Activated CD4-positive, alpha-beta T cell treated with anti-CD3 and anti-CD28 coated beads for 36 hours (primary cell): ENCODE measurements around the gene KLHL18. TPM values are rescaled to one million over a fixed set of nuclear protein-coding genes. Genes with fewer than 3 reads are reported as not detected.
"Not testable (repeated sequence)": the region's sequence is repeated elsewhere in the genome, so short reads cannot be mapped to it uniquely, and the experiment has no call there.

ENCODE experiments used
- ATAC-seq: fragments of 200-7000 bp; cut with Tn5 transposase; one replicate; pipeline ENCODE4 v1.10.0; 2021; ENCODE audit warnings: mild to moderate bottlenecking, moderate library complexity
- CTCF ChIA-PET: fragments of 350-600 bp; sonication (Branson Sonifier 250); formaldehyde crosslinking; loops from one replicate; lab custom pipeline; 2021; ENCODE audit warnings: antibody characterized with exemption; lab: Charles Lee
- POLR2A ChIA-PET: fragments of 350-600 bp; sonication (Branson Sonifier 250); formaldehyde crosslinking; loops from one replicate; lab custom pipeline; 2021; ENCODE audit warnings: antibody characterized with exemption, inconsistent platforms; lab: Charles Lee
- DNase-seq: peaks from one replicate; pipeline ENCODE4 v3.0.0-alpha.2; 2020
- H3K27ac Mint-ChIP-seq: one replicate; pipeline ENCODE4 v1.8.0; 2021; ENCODE audit warnings: mixed read lengths
- H3K27me3 Mint-ChIP-seq: one replicate; pipeline ENCODE4 v1.8.0; 2021; ENCODE audit warnings: mixed read lengths
- H3K36me3 Mint-ChIP-seq: one replicate; pipeline ENCODE4 v1.8.0; 2021; ENCODE audit warnings: low read depth, mixed read lengths
- H3K4me1 Mint-ChIP-seq: one replicate; pipeline ENCODE4 v1.8.0; 2021; ENCODE audit warnings: mixed read lengths
- H3K4me3 Mint-ChIP-seq: one replicate; pipeline ENCODE4 v1.8.0; 2021; ENCODE audit warnings: mild to moderate bottlenecking, moderate library complexity, mixed read lengths
- H3K9me3 Mint-ChIP-seq: one replicate; pipeline ENCODE4 v1.8.0; 2021; ENCODE audit warnings: low read depth, mixed read lengths
- intact Hi-C, 2 experiments: fragments of 100-400 bp; cut with DNase I in 1 of 2; cut with micrococcal nuclease in 1 of 2; formaldehyde crosslinking; loops; one replicate each; pipeline versions ENCODE4 v1.14.2 to v1.15.1; 2022 to 2024; cut with DNase I, micrococcal nuclease
- total RNA-seq, 2 experiments: library from RNA; stranded (reverse); gene quantifications; one replicate each; pipeline ENCODE4 v1.2.3, GENCODE V29; 2021

Gene KLHL18
- total RNA-seq, 2 experiments from 2014 or later, result 19.0 to 22.4 TPM

- ATAC-seq, result no peak
- ChIA-PET POLR2A (no interaction called here), CTCF (interaction anchor here (0.6 to 0.7 kb wide), 2 partner anchors 39 to 145 kb away, joined by 3 to 5 read pairs; no protein-coding TSS in a partner anchor)
- H3K27ac Mint-ChIP-seq, result no peak overlapping the region
- peaks cover 41% of the 10 kb centered on the region for H3K4me1 Mint-ChIP-seq
- DNase-seq, result no peak
- no peak overlapping the region for H3K4me3 Mint-ChIP-seq
- peaks cover 19% of the 10 kb centered on the region for H3K36me3 Mint-ChIP-seq
- intact Hi-C loops, result no loop called here
- H3K9me3 Mint-ChIP-seq, result no peaks in the 10 kb centered on the region
- H3K27me3 Mint-ChIP-seq, result no peaks in the 10 kb centered on the region
Measured at GRCh38 chr3:47296562-47297302, 14.0 kb downstream of the KLHL18 start.

- H3K27ac Mint-ChIP-seq, result no peak overlapping the region
- CTCF ChIA-PET, result interaction anchor here (0.7 kb wide), 1 partner anchor 345 kb away, joined by 3 read pairs; no protein-coding TSS in a partner anchor
- POLR2A ChIA-PET, result no interaction called here
- H3K9me3 Mint-ChIP-seq, result no peaks in the 10 kb centered on the region
- DNase-seq (no peak), ATAC-seq (no peak)
- H3K4me1 Mint-ChIP-seq, result peaks cover 48% of the 10 kb centered on the region
- no peak overlapping the region for H3K4me3 Mint-ChIP-seq
- H3K27me3 Mint-ChIP-seq, result no peaks in the 10 kb centered on the region
- intact Hi-C loops, result no loop called here
- H3K36me3 Mint-ChIP-seq, result peaks cover 28% of the 10 kb centered on the region
Measured at GRCh38 chr3:47298439-47298838, 15.7 kb downstream of the KLHL18 start.

DNA sequence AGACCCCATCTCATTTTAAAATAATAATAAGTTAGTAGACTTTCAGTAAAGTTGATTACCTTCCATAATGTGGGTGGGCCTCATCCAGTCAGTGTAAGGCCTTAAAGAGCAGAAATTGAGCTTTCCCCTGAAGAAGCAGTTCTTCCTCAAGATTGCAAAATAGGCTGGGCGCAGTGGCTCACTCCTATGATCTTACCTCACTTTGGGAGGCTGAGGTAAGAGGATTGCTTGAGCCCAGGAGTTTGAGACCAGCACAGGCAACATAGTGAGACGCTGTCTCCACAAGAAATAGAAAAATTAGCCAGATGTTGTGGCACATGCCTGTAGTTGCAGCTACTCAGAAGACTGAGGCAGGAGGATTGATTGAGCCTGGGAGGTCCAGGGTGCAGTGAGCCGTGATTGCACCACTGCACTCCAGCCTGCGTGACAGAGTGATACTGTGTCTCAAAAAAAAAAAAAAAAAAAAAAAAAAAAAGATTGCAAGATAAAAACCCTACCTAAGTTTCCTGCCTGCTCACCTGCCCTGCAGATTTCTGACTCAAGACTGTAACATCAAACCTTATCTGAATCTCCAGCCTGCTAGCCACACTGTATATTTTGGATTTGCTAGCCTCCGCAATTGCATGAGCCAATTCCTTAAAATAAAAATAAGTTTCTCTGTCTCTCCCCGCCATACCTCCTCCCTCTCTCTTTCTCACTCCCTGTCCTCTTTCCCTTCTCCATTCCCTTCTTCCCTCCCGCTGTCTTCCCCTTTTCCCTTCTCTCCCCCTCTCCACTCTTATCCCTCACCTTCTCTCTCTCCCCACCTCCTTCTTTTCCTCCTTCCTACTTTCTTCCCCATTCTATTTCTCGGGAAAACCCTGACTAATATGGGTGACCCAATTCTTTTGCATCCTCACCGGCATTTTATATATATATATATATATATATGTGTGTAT, 16.9 kb downstream of the KLHL18 start:
- H3K27me3 Mint-ChIP-seq, result no peaks in the 10 kb centered on the region
- H3K36me3 Mint-ChIP-seq, result peaks cover 31% of the 10 kb centered on the region
- peaks cover 43% of the 10 kb centered on the region for H3K4me1 Mint-ChIP-seq
- DNase-seq, result no peak
- H3K9me3 Mint-ChIP-seq, result no peaks in the 10 kb centered on the region
- intact Hi-C loops, result no loop called here
- no peak overlapping the region for H3K4me3 Mint-ChIP-seq
- H3K27ac Mint-ChIP-seq, result no peak overlapping the region
- ATAC-seq, result no peak
- POLR2A ChIA-PET, result no interaction called here
- CTCF ChIA-PET, result interaction anchor here (0.6 kb wide), 1 partner anchor 21 kb away, joined by 3 read pairs; no protein-coding TSS in a partner anchor

DNA sequence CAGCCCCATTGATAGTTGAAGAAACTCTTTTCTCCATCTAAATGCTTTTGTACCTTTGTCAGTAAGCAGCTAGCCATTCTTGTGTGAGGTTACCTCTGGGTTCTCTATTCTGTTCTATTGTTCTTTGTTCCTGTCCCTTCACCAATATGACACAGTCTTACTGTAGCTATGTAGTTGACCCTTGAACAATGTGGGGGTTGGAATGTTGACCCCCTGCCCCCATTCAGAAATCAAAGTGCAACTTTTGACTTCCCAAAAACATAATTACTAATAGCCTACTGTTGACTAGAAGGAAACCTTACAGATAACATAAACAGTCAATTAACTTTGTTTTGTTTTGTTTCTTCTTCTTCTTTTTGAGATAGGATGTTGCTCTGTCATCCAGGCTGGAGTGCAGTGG, 18.7 kb downstream of the KLHL18 start:
- peaks cover 40% of the 10 kb centered on the region for H3K4me1 Mint-ChIP-seq
- H3K9me3 Mint-ChIP-seq, result no peaks in the 10 kb centered on the region
- no peak overlapping the region for H3K27ac Mint-ChIP-seq
- CTCF ChIA-PET, result interaction anchor here (0.6 kb wide), 1 partner anchor 636 kb away, joined by 3 read pairs; no protein-coding TSS in a partner anchor
- peaks cover 35% of the 10 kb centered on the region for H3K36me3 Mint-ChIP-seq
- no peaks in the 10 kb centered on the region for H3K27me3 Mint-ChIP-seq
- DNase-seq, result no peak
- no peak overlapping the region for H3K4me3 Mint-ChIP-seq
- no peak for ATAC-seq
- POLR2A ChIA-PET, result no interaction called here
- intact Hi-C loops, result no loop called here

- Mint-ChIP-seq H3K9me3 (no peaks in the 10 kb centered on the region), H3K36me3 (peaks cover 45% of the 10 kb centered on the region), H3K27me3 (no peaks in the 10 kb centered on the region), H3K4me3 (no peak overlapping the region), H3K27ac (no peak overlapping the region), H3K4me1 (peaks cover 20% of the 10 kb centered on the region)
- ATAC-seq (no peak), DNase-seq (no peak)
- ChIA-PET CTCF (no interaction called here), POLR2A (no interaction called here)
- intact Hi-C loops, result no loop called here
Measured at GRCh38 chr3:47306022-47306421, 23.3 kb downstream of the KLHL18 start.

- H3K4me3 Mint-ChIP-seq, intact Hi-C loops, H3K27me3 Mint-ChIP-seq, H3K27ac Mint-ChIP-seq, CTCF ChIA-PET, POLR2A ChIA-PET, ATAC-seq, DNase-seq, H3K9me3 Mint-ChIP-seq: not testable (repeated sequence)
- Mint-ChIP-seq H3K4me1 (peaks cover 18% of the 10 kb centered on the region), H3K36me3 (peaks cover 28% of the 10 kb centered on the region)
Measured at GRCh38 chr3:47309231-47309630, 26.5 kb downstream of the KLHL18 start.

GRCh38 chr3:47310391-47310790, 27.6 kb downstream of the KLHL18 start:
- ATAC-seq (no peak), DNase-seq (no peak)
- intact Hi-C loops, result no loop called here
- Mint-ChIP-seq H3K27me3 (no peaks in the 10 kb centered on the region), H3K9me3 (no peaks in the 10 kb centered on the region), H3K4me1 (peaks cover 22% of the 10 kb centered on the region), H3K36me3 (peaks cover 21% of the 10 kb centered on the region), H3K4me3 (no peak overlapping the region), H3K27ac (no peak overlapping the region)
- CTCF ChIA-PET, result interaction anchor here (1.2 kb wide), 1 partner anchor 14 kb away, joined by 3 read pairs; no protein-coding TSS in a partner anchor
- POLR2A ChIA-PET, result interaction anchor here (0.6 kb wide), 1 partner anchor 238 kb away, joined by 4 read pairs; no protein-coding TSS in a partner anchor

DNA sequence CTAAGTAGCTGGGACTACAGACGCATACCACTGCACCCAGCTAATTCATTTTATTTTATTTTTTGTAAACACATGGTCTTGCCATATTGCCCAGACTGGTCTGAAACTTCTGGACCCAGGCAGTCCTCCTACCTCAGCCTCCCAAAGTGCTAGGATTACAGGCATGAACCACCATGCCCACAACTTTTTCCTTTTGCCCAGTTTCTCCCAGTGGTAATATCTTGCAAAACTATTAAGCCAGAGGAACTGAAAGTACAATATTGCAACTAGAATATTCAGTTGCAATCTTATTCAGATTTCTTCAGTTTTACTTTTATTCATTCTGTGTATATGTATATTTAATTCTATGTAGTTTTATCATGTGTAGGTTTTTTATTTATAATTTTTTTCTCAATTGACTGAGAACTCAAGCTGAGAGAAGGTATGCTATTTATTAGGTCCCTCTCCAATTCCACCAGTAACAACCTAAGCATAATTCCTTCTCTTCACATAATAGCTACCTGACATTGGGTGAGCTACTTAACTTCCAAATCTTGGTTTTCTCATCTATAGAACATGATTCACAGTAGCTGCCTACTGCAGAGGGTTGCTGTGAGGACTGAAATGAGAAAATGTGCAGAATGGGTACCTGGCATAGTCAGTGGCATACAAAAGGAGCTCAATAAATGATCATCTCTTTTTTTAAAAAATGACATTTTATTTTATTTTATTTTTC, 30.8 kb downstream of the KLHL18 start:
- ChIA-PET POLR2A (interaction anchor here (0.7 kb wide), 1 partner anchor 266 kb away, joined by 4 read pairs; no protein-coding TSS in a partner anchor), CTCF (interaction anchor here (0.9 to 3.5 kb wide), 5 partner anchors 10 to 163 kb away, joined by 3 to 22 read pairs (median 3); no protein-coding TSS in a partner anchor)
- H3K27ac Mint-ChIP-seq, result no peak overlapping the region

DNA sequence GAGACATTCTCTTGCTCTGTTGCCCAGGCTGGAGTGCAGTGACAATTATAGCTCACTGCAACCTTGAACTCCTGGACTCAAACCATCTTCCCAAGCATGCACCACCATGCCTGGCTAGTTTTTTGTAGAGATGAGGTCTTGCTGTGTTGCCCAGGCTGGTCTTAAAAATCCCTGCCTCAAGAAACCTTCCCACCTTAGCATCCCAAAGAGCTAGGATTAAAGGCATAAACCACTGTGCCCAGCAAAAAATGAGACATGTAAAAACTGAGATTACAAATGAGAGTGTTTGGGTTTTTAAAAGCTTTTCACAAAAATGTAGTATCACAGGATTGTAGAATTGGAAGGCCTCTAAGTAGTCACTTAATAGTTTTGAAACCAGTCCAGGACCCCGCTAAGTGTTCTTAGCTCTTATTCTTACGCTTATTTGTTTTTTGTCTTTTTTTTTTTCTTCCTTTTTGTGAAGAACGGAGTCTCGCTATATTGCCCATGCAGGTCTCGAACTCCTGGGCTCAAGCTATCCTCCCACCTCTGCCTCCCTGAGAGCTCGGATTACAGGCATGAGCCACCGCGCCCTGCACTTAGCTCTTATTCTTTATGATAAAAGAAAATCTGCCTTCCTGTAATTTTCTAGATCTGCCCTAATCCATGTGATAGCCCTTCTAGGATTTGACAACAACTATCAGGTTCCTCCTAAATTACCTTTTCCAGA, 31.5 kb downstream of the KLHL18 start:
- ATAC-seq (no peak), DNase-seq (no peak)
- Mint-ChIP-seq H3K27ac (no peak overlapping the region), H3K9me3 (no peaks in the 10 kb centered on the region), H3K4me3 (no peak overlapping the region), H3K4me1 (peaks cover 12% of the 10 kb centered on the region), H3K27me3 (no peaks in the 10 kb centered on the region), H3K36me3 (peaks cover 5% of the 10 kb centered on the region)
- ChIA-PET CTCF (interaction anchor here (0.6 to 3.5 kb wide), 9 partner anchors 10 to 401 kb away, joined by 3 to 22 read pairs (median 3); partner anchors contain the start of gene PTPN23), POLR2A (interaction anchor here (0.7 kb wide), 1 partner anchor 267 kb away, joined by 4 read pairs; no protein-coding TSS in a partner anchor)
- intact Hi-C loops, result no loop called here

More for the DNA sequence above, 30.8 kb downstream of the KLHL18 start:
- ATAC-seq (peak; percentile 71), DNase-seq (no peak)
- H3K4me1 Mint-ChIP-seq, result peaks cover 12% of the 10 kb centered on the region
- H3K9me3 Mint-ChIP-seq, result no peaks in the 10 kb centered on the region
- no peaks in the 10 kb centered on the region for H3K27me3 Mint-ChIP-seq
- no peak overlapping the region for H3K4me3 Mint-ChIP-seq
- intact Hi-C loops, result no loop called here
- H3K36me3 Mint-ChIP-seq, result peaks cover 8% of the 10 kb centered on the region

DNA sequence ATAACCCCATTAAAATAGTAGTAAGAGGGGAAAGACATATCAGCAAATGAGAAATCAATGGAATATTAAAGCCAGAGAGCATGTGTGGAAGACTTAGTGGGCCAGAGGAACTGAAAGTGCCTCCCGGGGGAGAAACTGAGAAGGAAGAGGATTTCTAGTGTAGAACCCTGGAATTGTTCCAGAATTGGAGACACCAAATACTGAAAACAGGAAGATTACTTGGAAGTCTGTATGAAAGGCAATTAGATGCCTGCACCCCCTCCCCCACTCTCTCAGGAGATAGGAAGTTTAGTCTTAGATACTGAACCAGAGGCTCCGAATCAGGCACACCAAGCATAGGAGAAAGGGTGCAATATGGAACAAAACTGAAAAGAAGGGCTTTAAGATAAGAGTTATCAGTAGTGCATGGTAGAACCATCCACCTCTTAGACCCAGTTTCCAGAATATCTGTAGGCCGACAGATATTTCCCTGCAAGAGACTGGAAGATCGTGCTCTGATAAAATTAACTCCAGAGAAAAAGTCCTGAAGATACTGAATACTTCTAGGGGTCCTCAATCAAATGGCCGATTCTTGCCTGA, 32.4 kb downstream of the KLHL18 start:
- Mint-ChIP-seq H3K36me3 (peaks cover 7% of the 10 kb centered on the region), H3K9me3 (no peaks in the 10 kb centered on the region), H3K27me3 (no peaks in the 10 kb centered on the region), H3K4me1 (peaks cover 12% of the 10 kb centered on the region), H3K27ac (no peak overlapping the region), H3K4me3 (no peak overlapping the region)
- DNase-seq (no peak), ATAC-seq (no peak)
- CTCF ChIA-PET, result interaction anchor here (0.8 to 3.5 kb wide), 5 partner anchors 9 to 402 kb away, joined by 3 to 22 read pairs (median 4); partner anchors contain the start of gene PTPN23
- POLR2A ChIA-PET, result no interaction called here
- intact Hi-C loops, result no loop called here
